ENCODE measurements around the gene SLC38A5.
"Not testable (repeated sequence)": the region's sequence is repeated elsewhere in the genome, so short reads cannot be mapped to it uniquely, and the experiment has no call there.

DNA sequence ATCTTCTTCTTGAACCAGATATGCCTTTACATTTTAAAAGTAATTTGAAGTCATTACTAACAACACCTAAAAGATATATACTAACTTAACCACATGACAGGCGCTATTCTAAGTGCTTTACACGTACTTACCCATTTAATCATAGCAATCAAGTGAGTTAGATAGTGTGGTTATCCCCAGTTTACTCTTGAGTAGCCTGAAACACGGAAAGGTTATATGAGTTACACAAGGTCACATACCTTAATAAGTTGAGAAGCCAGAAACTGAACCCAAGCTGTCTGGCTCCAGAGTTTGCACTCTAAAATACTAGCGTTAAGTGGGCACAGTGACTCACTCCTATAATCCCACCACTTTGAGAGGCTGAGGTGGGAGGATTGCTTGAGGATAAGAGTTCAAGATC is 39.9 kb downstream of the SLC38A5 start:
- not testable (repeated sequence) for TF ChIP-seq CTCF, POLR2A (IDR thresholded peaks at IDR 0.05)

All from lower leg skin (tissue), 3 donors.